ENCODE results near the gene ZMPSTE24.
"Not testable (repeated sequence)": the region's sequence is repeated elsewhere in the genome, so short reads cannot be mapped to it uniquely, and the experiment has no call there.

Gene ZMPSTE24

GRCh38 chr1:40257688-40258444 lies at the start of gene ZMPSTE24:
TSS of gene ZMPSTE24 (plus strand) at chr1:40258236. CDS start at chr1:40258272, 36 bp downstream.
- in situ Hi-C loops (cut with MboI; ENCODE audit: low sequenced_read_pairs) = no loop called here

- in situ Hi-C loops (cut with MboI; ENCODE audit: low sequenced_read_pairs) = no loop called here
These were observed 47.4 kb upstream of the ZMPSTE24 start for GRCh38 chr1:40210511-40211204.

- in situ Hi-C loops (cut with MboI; ENCODE audit: low sequenced_read_pairs) = no loop called here
These were observed 39.7 kb upstream of the ZMPSTE24 start for GRCh38 chr1:40218333-40218732.

- in situ Hi-C loops (cut with MboI; ENCODE audit: low sequenced_read_pairs) = not testable (repeated sequence)
These were observed 36.5 kb upstream of the ZMPSTE24 start for GRCh38 chr1:40221471-40221905.

GRCh38 chr1:40221977-40222772 lies 35.9 kb upstream of the ZMPSTE24 start:
- in situ Hi-C loops (cut with MboI; ENCODE audit: low sequenced_read_pairs) = no loop called here

GRCh38 chr1:40224040-40224439 lies 34.0 kb upstream of the ZMPSTE24 start:
- in situ Hi-C loops (cut with MboI; ENCODE audit: low sequenced_read_pairs) = no loop called here

- in situ Hi-C loops (cut with MboI; ENCODE audit: low sequenced_read_pairs) = no loop called here
These were observed 31.8 kb upstream of the ZMPSTE24 start for GRCh38 chr1:40226192-40226591.

- in situ Hi-C loops (cut with MboI; ENCODE audit: low sequenced_read_pairs) = no loop called here
These were observed 25.6 kb upstream of the ZMPSTE24 start for GRCh38 chr1:40232444-40232843.

- in situ Hi-C loops (cut with MboI; ENCODE audit: low sequenced_read_pairs) = no loop called here
These were observed 18.4 kb upstream of the ZMPSTE24 start for GRCh38 chr1:40239626-40240025.

- in situ Hi-C loops (cut with MboI; ENCODE audit: low sequenced_read_pairs) = no loop called here
These were observed 17.6 kb upstream of the ZMPSTE24 start for GRCh38 chr1:40240390-40240789.

GRCh38 chr1:40241362-40241761 lies 16.7 kb upstream of the ZMPSTE24 start:
- in situ Hi-C loops (cut with MboI; ENCODE audit: low sequenced_read_pairs) = no loop called here

- in situ Hi-C loops (cut with MboI; ENCODE audit: low sequenced_read_pairs) = no loop called here
These were observed 14.7 kb upstream of the ZMPSTE24 start for GRCh38 chr1:40243351-40243750.

GRCh38 chr1:40244138-40244744 lies 13.8 kb upstream of the ZMPSTE24 start:
- in situ Hi-C loops (cut with MboI; ENCODE audit: low sequenced_read_pairs) = no loop called here

GRCh38 chr1:40245686-40246085 lies 12.3 kb upstream of the ZMPSTE24 start:
- in situ Hi-C loops (cut with MboI; ENCODE audit: low sequenced_read_pairs) = no loop called here

GRCh38 chr1:40247655-40248054 lies 10.4 kb upstream of the ZMPSTE24 start, which contains the start of gene TMCO2:
TSS of gene TMCO2 (plus strand) at chr1:40247937. CDS start at chr1:40247994, 57 bp downstream.
- in situ Hi-C loops (cut with MboI; ENCODE audit: low sequenced_read_pairs) = no loop called here

GRCh38 chr1:40248412-40248811 lies 9.6 kb upstream of the ZMPSTE24 start:
- in situ Hi-C loops (cut with MboI; ENCODE audit: low sequenced_read_pairs) = no loop called here

GRCh38 chr1:40251456-40251855 lies 6.6 kb upstream of the ZMPSTE24 start:
- in situ Hi-C loops (cut with MboI; ENCODE audit: low sequenced_read_pairs) = no loop called here

GRCh38 chr1:40252601-40253000 lies 5.4 kb upstream of the ZMPSTE24 start:
- in situ Hi-C loops (cut with MboI; ENCODE audit: low sequenced_read_pairs) = no loop called here

GRCh38 chr1:40255231-40255630 lies 2.8 kb upstream of the ZMPSTE24 start:
- in situ Hi-C loops (cut with MboI; ENCODE audit: low sequenced_read_pairs) = no loop called here

GRCh38 chr1:40256401-40257084 lies 1.5 kb upstream of the ZMPSTE24 start:
- in situ Hi-C loops (cut with MboI; ENCODE audit: low sequenced_read_pairs) = no loop called here

All from HL-60/S4 treated with retinoic acid at 250 ng/mL for 4 days and 3 days (cell line).